HepG2 (cell line): ENCODE data around the gene IWS1. TPM values are rescaled to one million over a fixed set of nuclear protein-coding genes. Genes with fewer than 3 reads are reported as not detected.
A peak's percentile ranks its signal among the peaks of the same experiment; 100 is the strongest.

ENCODE experiments used
- HMGXB3 ChIP-seq: sonication (generic); formaldehyde crosslinking; IDR thresholded peaks from 2 replicates; pipeline ENCODE4 v1.4.0; 2020; ENCODE audit warnings: missing genetic modification reagents, borderline replicate concordance
- MAFF ChIP-seq: IDR thresholded peaks from 2 replicates; pipeline ENCODE4 v1.6.1; 2011; ENCODE audit warnings: low read depth, low read length, improper control_type of control experiment
- RFX3 ChIP-seq: IDR thresholded peaks from 2 replicates; pipeline ENCODE4 v1.6.1; 2016; ENCODE audit warnings: missing biosample characterization, missing genetic modification reagents
- SKI ChIP-seq: fragments of 450-650 bp; IDR thresholded peaks from one replicate; pipeline ENCODE4 v1.6.1; 2018; ENCODE audit warnings: mild to moderate bottlenecking; ENCODE audit not compliant: partially characterized antibody
- SSRP1 ChIP-seq: IDR thresholded peaks from 2 replicates; pipeline ENCODE4 v1.6.1; 2016; ENCODE audit warnings: control low read depth
- ZNF274 ChIP-seq: sonication (generic); formaldehyde crosslinking; IDR thresholded peaks from 2 replicates; pipeline ENCODE4 v1.5.1; 2020; ENCODE audit warnings: mild to moderate bottlenecking, missing genetic modification reagents
- ZNF337 ChIP-seq: sonication (generic); formaldehyde crosslinking; IDR thresholded peaks from 2 replicates; pipeline ENCODE4 v1.5.1; 2020; ENCODE audit warnings: missing genetic modification reagents, low read depth, mild to moderate bottlenecking, borderline replicate concordance
- ZNF749 ChIP-seq: sonication (generic); formaldehyde crosslinking; IDR thresholded peaks from 2 replicates; pipeline ENCODE4 v1.8.0; 2022; ENCODE audit warnings: mild to moderate bottlenecking, missing genetic modification reagents, moderate library complexity, borderline replicate concordance
- polyA plus RNA-seq, 8 experiments: library from polyadenylated mRNA; depleted of rRNA in 3 of 8; stranded (reverse) in 7 of 8; unstranded in 1 of 8; fragments of >200 nt; fragmentation: Illumina TruSeq in 4 of 8; extraction: Trizol in 4 of 8; gene quantifications; 2 replicates each; pipeline versions ENCODE4 v1.2.1 to v1.2.3, GENCODE V29; 2011 to 2016; ENCODE audit warnings: low read depth in 4 of 8, missing spikeins in 1 of 8, mixed read lengths in 1 of 8; ENCODE audit not compliant: insufficient read depth in 1 of 8
- total RNA-seq, 5 experiments: library from RNA; depleted of rRNA; stranded (reverse); fragments of >200 nt; fragmentation: Illumina TruSeq; extraction: Trizol; gene quantifications; 2 replicates each; pipeline ENCODE4 v1.2.3, GENCODE V29; 2016; ENCODE audit warnings: low read depth in 1 of 5
- TF ChIP-seq, protein P1 (sequence below): sonication (generic); formaldehyde crosslinking; IDR thresholded peaks from 2 replicates; pipeline ENCODE4 v1.5.0; 2020; ENCODE audit warnings: mild to moderate bottlenecking, missing genetic modification reagents, borderline replicate concordance
- TF ChIP-seq, protein P2 (sequence below): sonication (generic); formaldehyde crosslinking; IDR thresholded peaks from one replicate; pipeline ENCODE4 v1.5.1; 2020; ENCODE audit warnings: mild to moderate bottlenecking, missing genetic modification reagents; ENCODE audit errors: not compliant biosample characterization

IWS1 gene
- total and polyA plus RNA-seq, 2 of the 13 experiments (the other 11 are each of a cell fraction or from before 2014, with no cell fraction given), result 28.9 to 62.3 TPM

DNA sequence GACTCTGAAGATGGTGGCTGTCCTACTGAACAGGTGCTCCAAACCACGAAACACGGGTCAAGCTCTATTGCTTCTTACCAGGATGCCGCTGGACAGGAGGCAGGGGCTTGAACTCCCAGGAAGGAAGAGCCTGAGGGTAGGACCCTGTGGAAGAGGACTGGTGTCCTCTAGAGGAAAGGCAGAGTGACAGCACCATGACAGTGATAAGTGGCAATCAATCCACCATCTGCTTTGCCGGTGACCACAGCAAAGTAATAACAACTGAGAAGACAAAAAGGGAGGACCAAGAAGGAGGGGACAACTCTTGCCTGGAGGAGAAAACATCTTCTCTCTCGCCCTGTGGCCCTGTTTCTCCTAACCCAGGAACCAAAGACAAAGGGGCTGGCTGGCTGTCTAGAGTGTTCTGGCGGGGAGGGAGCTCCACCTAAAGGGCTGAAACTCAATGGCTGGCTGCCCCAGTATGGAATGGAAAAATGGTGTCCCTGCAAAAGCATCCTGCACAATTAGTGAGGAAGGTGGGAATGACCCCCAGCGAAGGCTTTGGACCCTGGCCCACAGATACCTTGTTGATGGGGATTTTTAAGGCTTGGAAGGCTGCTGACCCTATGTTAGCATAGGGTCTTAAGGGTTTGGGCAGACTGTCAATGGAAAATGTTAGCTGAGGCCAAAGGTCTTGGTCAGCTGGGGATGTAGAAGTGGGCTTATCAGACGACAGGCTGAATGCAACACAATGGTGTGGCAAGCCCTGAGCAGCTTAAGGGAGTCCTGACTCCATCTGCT lies 72.7 kb downstream of the IWS1 start (continued):
- TF ChIP-seq, protein P1, sequence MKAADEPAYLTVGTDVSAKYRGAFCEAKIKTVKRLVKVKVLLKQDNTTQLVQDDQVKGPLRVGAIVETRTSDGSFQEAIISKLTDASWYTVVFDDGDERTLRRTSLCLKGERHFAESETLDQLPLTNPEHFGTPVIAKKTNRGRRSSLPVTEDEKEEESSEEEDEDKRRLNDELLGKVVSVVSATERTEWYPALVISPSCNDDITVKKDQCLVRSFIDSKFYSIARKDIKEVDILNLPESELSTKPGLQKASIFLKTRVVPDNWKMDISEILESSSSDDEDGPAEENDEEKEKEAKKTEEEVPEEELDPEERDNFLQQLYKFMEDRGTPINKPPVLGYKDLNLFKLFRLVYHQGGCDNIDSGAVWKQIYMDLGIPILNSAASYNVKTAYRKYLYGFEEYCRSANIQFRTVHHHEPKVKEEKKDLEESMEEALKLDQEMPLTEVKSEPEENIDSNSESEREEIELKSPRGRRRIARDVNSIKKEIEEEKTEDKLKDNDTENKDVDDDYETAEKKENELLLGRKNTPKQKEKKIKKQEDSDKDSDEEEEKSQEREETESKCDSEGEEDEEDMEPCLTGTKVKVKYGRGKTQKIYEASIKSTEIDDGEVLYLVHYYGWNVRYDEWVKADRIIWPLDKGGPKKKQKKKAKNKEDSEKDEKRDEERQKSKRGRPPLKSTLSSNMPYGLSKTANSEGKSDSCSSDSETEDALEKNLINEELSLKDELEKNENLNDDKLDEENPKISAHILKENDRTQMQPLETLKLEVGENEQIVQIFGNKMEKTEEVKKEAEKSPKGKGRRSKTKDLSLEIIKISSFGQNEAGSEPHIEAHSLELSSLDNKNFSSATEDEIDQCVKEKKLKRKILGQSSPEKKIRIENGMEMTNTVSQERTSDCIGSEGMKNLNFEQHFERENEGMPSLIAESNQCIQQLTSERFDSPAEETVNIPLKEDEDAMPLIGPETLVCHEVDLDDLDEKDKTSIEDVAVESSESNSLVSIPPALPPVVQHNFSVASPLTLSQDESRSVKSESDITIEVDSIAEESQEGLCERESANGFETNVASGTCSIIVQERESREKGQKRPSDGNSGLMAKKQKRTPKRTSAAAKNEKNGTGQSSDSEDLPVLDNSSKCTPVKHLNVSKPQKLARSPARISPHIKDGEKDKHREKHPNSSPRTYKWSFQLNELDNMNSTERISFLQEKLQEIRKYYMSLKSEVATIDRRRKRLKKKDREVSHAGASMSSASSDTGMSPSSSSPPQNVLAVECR (CRISPR knock-in tag), result peak; percentile 16; the same call in 1 of the 2 replicates
- no peak for TF ChIP-seq HMGXB3
- TF ChIP-seq ZNF337, result no peak
- no peak; the same call in 1 of the 2 replicates for TF ChIP-seq ZNF274 (CRISPR knock-in tag)
- TF ChIP-seq MAFF, result no peak
- TF ChIP-seq SSRP1, result no peak
- TF ChIP-seq ZNF749, result 0 out of 2 replicates have a peak, but pooled peaks have one; percentile 44
- TF ChIP-seq, protein P2, sequence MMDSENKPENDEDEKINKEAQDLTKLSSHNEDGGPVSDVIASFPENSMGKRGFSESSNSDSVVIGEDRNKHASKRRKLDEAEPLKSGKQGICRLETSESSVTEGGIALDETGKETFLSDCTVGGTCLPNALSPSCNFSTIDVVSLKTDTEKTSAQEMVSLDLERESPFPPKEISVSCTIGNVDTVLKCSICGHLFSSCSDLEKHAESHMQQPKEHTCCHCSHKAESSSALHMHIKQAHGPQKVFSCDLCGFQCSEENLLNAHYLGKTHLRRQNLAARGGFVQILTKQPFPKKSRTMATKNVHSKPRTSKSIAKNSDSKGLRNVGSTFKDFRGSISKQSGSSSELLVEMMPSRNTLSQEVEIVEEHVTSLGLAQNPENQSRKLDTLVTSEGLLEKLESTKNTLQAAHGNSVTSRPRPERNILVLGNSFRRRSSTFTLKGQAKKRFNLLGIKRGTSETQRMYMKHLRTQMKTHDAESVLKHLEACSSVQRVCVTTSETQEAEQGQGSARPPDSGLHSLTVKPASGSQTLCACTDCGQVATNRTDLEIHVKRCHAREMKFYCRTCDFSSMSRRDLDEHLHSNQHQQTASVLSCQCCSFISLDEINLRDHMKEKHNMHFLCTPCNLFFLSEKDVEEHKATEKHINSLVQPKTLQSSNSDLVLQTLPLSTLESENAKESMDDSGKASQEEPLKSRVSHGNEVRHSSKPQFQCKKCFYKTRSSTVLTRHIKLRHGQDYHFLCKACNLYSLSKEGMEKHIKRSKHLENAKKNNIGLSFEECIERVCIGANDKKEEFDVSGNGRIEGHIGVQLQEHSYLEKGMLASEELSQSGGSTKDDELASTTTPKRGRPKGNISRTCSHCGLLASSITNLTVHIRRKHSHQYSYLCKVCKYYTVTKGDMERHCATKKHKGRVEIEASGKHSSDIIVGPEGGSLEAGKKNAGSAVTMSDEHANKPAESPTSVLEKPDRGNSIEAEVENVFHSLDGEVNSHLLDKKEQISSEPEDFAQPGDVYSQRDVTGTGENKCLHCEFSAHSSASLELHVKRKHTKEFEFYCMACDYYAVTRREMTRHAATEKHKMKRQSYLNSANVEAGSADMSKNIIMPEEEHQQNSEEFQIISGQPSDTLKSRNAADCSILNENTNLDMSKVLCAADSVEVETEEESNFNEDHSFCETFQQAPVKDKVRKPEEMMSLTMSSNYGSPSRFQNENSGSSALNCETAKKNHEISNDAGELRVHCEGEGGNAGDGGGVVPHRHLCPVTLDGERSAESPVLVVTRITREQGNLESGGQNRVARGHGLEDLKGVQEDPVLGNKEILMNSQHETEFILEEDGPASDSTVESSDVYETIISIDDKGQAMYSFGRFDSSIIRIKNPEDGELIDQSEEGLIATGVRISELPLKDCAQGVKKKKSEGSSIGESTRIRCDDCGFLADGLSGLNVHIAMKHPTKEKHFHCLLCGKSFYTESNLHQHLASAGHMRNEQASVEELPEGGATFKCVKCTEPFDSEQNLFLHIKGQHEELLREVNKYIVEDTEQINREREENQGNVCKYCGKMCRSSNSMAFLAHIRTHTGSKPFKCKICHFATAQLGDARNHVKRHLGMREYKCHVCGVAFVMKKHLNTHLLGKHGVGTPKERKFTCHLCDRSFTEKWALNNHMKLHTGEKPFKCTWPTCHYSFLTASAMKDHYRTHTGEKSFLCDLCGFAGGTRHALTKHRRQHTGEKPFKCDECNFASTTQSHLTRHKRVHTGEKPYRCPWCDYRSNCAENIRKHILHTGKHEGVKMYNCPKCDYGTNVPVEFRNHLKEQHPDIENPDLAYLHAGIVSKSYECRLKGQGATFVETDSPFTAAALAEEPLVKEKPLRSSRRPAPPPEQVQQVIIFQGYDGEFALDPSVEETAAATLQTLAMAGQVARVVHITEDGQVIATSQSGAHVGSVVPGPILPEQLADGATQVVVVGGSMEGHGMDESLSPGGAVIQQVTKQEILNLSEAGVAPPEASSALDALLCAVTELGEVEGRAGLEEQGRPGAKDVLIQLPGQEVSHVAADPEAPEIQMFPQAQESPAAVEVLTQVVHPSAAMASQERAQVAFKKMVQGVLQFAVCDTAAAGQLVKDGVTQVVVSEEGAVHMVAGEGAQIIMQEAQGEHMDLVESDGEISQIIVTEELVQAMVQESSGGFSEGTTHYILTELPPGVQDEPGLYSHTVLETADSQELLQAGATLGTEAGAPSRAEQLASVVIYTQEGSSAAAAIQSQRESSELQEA (CRISPR knock-in tag), result no peak
- no peak for TF ChIP-seq SKI
- no peak for TF ChIP-seq RFX3 (CRISPR knock-in tag)
